ENCODE data around the gene RHOD.

GRCh38 chr11:67098799-67099429 lies 42.3 kb downstream of the RHOD start:
- TF ChIP-seq POLR2A (IDR thresholded peaks at IDR 0.05) (no peak), CTCF (IDR thresholded peaks at IDR 0.05) (no peak)
